ENCODE measurements around the gene KRT83.
A peak's percentile ranks its signal among the peaks of the same experiment; 100 is the strongest.

Gene KRT83

DNA sequence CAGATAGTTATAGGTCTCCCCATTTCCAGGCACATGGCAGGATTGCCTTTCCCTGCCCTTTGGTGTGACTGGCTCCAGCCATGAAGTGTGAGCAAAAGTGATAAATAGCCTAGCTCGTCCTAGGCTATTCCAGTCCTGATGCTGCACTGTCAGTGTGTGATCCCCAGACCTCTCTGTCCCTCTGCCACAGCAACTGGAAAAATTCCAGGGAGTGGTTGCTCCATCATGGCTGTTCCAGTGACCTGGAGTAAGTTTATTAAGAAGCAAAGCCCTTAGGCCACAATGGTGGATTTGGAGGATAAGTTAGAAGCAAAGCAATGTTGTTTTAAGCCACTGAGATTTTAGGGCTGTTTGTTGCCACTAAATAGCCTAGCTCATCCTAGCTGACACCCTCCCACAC is 9.8 kb upstream of the KRT83 start:
- no peak for DNase-seq

DNA sequence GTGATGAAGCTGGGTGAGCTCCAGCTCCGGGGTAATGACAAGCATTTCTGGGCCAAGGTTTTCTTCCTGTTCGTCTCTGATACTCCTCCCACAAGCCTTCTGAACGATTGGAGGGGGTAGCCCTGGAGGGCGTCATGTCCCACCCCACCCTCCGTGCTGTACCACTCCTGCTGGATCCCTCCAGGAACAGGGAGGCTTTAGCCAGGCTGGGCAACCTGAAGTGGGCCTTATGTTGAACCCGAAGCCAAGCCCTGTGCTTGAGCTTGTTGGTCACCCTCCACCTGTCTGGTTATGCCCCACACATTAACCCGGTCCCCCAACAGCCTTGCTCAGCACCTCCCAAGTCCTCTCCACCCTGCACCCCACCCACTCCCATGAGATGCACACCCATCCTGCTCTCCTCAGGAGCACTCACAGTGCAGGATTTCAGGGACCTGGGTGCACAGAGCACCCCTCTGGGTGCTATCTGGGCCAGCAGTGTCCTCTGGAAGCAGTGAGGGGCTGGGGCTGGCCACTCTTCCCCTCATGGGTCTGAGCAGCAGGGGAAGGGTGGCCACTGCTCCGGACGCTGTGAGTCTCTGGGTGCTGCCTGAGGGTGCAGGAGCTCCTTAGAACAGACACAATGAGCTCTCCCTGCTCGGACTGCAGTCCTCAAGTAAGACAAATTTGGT is 6.8 kb upstream of the KRT83 start:
- no peak for DNase-seq

DNA sequence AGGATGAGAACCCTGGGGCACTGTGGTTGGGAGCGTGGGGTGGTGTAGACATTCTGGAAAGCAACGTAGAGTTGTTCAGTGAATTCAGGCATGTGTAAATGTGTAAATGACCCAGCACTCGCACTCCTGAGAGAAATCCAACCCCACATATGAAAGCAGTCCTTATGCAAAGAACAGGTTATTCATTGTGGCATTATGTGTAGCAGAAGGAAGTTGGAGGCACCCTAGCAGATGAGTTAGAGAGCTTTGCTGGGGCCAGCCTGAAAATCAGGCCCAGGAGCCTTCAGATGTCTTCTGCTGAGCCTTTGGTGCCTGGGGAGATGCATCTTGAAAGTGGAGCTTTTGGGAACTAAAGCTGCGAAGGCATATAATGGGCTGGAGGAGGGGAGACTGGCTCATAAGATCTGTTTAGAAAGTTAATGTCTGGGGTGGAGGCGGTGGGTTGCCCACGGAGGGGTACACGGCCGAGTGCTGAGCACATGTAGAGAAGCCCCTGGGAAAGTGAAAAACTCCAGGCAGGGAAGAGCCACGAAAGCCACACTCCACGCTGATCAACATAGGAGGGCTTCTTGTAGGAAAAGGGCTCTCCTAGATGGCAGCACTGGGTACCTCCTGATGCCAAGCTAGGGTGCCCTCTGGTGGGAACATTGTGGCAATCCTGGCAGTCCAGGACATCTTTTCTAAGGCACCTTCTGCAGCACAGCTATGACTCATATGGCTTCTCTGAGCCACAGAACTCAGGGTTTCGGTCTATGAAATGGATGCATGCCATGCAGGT is 6.0 kb upstream of the KRT83 start:
- peak; percentile 81 for DNase-seq

DNA sequence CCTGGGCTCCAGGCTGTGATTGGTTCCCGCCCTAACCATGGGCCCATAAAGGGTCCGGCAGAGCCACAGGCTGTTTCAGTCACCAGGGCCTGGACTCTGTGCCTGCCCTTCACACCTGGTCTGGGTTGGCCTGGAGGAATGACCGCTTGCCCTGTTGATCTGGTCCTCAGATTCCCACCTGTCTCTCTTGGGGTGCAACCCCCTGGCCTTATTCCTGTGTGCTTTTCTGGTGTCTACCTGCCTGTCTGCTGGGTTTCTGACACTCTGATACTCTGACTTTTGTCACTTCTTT is 2.9 kb upstream of the KRT83 start:
- no peak for DNase-seq

DNA sequence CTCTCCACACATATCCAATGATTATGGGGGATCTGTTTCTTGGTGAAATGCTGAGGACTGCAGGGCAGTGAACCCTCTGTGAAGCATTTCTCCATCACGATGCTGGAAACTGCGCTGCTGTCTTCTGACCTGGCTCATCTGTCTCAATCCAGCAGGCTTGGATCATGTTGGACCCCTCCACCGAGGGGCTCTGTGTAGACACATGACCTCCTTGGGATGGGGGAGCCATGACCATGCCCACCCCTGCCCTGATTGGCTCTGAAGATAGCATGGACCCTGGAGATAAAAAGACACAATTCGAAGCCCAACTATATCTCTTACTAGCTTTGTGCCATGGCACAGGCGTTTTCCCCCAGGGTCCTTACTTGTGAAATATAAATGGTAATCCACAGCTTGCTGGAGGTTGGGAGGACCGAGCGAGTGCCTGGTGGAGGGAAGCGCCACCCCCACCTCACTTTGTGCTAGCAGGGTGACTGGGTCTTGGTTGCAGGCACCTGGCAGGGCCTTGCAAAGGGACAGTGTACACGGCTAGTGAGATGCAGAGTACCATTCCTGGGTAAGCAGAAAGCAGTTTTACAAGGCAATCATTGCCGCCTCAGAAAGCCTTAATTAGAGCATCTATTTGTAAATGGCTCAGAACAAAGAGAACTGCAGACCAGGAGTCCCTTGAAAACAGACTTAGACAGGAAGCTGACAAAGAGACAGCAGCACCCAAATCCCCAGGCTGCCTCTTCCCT is 2.4 kb upstream of the KRT83 start:
- no peak for DNase-seq

DNA sequence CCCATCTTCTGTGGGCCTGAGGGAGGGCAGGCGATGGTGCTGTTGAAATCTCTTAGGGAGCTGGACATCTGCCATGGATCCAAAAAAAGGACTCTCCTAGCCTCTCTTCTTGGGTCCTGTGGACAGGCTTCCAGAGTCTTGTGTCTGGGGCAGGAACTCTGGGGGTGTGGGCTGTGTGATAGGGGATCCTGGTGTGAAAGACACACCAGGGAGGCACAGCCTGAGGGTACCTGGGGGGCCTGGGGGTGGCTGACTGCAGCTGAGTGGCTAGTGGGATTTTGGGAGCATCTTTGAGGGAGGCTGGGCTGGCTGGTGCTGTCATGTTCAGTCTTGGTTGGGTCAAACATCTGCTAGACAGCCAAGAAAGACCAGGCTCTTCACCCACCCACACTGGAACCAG is 1.8 kb upstream of the KRT83 start:
- no peak for DNase-seq

GRCh38 chr12:52322069-52322468 is 871 bp upstream of the KRT83 start:
- DNase-seq, result no peak

GRCh38 chr12:52321418-52321817 is 220 bp upstream of the KRT83 start:
- DNase-seq, result no peak

- DNase-seq, result no peak
Observed at GRCh38 chr12:52319097-52319496, 2.1 kb downstream of the KRT83 start.

GRCh38 chr12:52318241-52318990 is 2.8 kb downstream of the KRT83 start:
- DNase-seq, result no peak

DNA sequence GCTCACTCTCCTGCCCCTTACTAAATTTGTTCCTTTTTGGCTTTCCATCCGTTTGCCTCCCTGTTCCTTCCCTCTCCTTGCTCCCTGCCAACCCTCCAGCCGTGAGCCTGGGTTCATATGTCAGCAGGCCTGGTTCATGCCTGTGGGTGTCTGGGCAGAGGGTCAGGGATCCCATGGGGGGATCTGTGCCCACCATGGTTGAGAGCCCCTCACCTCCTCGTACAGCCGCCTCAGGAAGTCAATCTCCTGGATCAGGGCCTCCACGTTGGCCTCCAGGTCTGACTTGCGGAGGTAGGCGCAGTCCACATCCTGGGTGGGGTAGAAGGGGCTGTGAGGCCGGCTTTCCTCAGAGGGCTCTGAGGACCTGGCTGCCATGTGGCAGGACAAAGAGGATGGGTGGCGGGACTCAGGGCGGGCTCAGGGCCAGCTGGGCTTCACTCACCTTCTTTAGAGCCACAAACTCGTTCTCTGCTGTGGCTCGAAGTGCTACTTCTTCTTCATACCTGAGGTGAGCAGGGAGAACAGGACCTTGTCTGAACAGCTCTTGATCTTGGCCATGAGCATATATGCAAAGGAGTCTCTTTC is 3.6 kb downstream of the KRT83 start:
- DNase-seq, result no peak

- no peak for DNase-seq
Observed at GRCh38 chr12:52316701-52317100, 4.5 kb downstream of the KRT83 start.

DNA sequence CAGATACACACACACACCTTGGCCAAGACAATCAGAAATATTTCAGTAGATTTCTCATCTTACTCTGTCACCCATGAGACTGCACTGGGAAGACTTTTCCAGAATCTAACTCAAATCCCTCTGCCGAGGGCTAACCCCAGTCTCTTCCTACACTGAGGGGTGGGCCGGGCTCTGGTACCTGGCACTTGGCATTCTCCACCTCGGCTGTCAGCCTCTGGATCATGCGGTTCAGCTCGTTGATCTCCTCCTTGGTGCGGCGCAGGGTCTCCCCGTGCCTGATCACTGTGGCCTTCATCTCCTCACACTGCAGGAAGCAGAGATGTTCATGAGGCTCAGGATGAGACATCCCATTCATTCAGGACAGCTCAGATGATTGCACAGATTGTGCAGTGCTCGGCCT is 4.9 kb downstream of the KRT83 start:
- DNase-seq, result no peak

- DNase-seq, result peak; percentile 66
Observed at GRCh38 chr12:52315721-52316120, 5.5 kb downstream of the KRT83 start.

DNA sequence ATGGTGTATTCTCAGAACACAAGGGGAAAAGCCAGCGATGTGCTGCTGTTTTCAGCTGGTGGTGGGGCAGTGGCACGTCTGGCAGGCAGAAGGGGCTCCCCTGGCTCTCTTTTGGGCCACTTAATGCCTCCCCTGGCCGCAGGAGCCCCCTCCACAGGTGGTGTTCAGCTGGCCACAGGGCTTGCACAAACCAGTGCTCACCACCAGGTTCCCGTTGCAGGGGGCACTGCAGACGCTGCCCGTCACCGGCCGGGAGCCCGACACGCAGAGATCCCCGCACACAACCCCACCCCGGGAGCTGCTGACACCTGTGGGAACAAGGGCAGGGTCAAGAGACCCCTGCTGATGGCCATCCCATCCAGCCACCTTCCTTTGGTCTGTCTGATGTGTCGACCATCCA is 6.7 kb downstream of the KRT83 start:
- DNase-seq, result no peak

DNA sequence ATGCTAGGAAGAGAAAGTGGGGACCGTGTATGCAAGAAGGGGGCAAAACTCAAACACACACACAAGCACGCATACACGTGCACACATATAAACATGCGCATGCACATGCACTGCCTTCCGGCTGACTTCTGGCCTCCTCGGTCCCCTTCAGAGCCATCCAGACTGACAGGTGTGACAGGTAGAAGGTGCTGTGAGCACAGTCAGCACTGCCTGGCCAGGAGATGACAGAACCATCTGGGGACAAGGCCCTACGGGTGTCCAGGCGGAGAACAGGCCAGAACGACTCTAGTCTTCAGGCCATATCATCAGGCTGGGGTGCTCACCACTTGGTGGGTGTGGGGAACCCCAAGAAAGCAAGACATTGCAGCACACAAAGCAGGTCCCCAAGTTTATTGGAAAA is 7.3 kb downstream of the KRT83 start:
- DNase-seq, result no peak

GRCh38 chr12:52313461-52313860 is 7.7 kb downstream of the KRT83 start:
- no peak for DNase-seq

DNA sequence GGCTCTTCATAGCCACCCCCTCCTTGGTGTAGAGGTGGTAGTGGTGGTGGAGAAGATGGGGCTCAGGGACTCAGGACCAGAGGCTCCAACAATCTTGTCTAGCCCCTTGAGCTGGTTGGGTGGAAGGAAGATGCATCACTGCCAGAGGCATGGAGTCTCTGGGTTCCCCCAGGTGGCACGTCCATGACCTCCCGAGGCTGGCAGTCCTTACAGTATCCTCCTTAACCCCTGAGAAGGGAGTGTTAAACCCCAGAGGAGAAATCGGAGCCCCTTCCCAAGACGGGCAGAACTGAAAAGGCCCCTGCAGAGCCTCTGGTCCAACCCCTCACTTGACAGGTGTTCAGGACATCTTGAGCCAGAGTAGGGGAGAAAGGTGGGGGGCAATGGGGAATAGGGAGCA is 9.1 kb downstream of the KRT83 start:
- no peak for DNase-seq

GRCh38 chr12:52311285-52311648 is 9.9 kb downstream of the KRT83 start:
- DNase-seq, result no peak

DNA sequence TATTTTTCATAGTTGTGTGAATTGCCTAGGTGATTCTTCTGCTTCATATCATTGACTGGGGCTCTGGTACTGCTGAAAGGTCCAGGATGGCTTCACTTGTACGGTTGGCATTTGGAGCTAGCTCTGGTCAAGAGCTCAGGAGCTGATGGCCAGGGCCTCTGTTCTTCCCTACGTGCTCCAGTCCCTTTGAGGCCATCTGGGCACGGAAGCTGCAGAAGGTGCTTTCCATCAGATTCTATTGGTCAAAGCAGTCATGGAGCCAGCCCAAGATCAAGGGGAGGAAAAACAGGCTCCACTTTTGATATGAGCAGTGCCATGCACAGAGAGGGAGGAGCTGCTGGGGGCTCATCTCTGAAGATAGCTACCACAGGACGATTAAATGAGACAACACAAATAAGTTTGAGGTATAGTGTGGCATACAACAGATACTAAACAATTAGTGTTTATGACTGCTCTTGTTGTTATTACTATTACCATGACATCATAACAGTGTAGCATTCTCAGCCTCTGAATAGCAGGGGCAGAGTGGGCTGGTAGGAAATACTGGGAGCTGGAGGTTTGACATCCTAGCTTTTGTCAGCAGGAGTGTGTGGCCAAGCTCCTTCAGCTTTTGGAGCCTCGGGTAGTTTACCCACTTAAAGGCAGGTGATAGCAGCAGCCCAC is 10.4 kb downstream of the KRT83 start:
- no peak for DNase-seq

GRCh38 chr12:52308806-52309425 is 12.3 kb downstream of the KRT83 start:
- DNase-seq, result no peak
